Bone marrow (tissue), 2 donors: ENCODE data around the gene DCLRE1B.

ENCODE experiments used
- DNase-seq, 2 donors: peaks; one replicate each; lab custom pipeline; 2025; lab: John Stamatoyannopoulos, UW

The DCLRE1B gene

GRCh38 chr1:113904674-113905434, at the start of gene DCLRE1B, which contains the start of gene AP4B1:
Gene DCLRE1B (plus strand): TSS chr1:113905326. CDS start chr1:113905587, 261 bp downstream.
Gene AP4B1 (minus strand): TSS chr1:113904799. CDS start chr1:113904717, 82 bp downstream.
- DNase-seq = peak; percentile 98 to 99

DNA sequence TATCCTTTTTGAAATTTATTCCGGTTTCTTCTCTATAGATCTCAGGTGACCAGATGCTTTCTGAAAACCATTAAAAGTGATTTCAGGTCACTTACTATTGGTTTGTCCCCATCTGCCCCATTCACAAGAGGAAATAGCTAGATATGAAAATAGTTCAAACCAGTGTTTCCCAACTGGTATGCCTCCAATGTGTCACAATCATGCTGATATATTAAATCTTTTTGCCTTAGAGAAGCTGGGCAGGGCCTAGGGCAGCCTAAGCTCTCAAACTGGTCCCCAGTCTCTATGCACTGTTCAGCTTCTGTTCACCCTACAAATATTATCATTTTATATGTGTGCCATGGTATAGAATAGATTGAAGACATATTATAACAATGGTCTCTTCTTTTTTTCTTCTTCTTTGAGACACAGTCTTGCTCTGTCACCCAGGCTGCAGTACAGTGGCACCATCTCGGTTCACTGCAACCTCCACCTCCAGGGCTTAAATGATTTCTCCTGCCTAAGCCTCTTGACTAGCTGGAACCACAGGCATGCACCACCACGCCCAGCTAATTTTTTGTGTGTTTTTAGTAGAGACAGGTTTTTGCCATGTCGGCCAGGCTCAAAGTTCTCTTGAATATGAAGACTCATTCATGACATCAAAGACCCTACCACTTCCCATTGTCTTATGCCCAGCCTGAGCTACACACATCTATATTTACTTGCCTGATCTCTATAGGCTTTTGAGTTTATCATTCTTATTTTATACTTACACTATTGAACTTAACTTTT, 49.3 kb upstream of the DCLRE1B start:
- no peak for DNase-seq

DNA sequence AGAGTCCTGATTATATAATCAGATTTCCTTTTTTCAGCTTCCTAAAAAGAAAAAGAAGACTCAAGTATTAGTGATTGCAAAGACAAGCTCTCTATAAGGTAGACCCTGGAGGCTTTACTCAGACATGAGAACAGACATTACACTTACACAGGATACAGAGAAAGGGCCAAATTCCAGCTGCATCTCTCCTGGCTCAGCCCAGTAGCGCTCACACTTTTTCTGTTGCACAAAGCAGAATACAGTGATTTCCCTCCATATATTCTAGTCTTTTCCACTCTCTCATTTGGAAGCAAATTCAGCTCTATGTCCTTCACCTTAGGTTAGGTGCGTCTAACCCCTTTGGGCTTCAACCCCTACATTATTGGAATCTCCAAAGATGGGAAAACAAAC, 48.7 kb upstream of the DCLRE1B start:
- DNase-seq = no peak

DNA sequence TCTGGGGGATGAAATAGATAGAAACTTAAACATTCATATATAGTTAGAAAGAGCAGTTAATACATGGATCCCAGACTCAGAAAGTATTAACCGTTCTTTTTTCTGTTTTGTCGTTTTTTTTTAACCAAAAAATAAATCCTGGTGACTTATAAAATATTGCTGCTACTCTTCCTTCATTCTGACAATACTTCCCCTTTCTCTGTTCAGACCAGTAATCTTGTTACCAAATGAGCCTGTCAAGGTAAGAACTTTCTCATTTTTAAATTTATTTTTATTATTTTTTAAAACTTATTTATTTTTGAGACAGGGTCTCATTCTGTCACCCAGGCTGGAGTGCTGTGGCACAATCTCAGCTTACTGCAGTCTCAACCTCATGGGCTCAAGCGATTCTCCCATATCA, 47.4 kb upstream of the DCLRE1B start:
- no peak for DNase-seq

GRCh38 chr1:113858418-113858817, 46.7 kb upstream of the DCLRE1B start:
- no peak for DNase-seq

GRCh38 chr1:113858982-113859381, 46.1 kb upstream of the DCLRE1B start:
- no peak for DNase-seq

DNA sequence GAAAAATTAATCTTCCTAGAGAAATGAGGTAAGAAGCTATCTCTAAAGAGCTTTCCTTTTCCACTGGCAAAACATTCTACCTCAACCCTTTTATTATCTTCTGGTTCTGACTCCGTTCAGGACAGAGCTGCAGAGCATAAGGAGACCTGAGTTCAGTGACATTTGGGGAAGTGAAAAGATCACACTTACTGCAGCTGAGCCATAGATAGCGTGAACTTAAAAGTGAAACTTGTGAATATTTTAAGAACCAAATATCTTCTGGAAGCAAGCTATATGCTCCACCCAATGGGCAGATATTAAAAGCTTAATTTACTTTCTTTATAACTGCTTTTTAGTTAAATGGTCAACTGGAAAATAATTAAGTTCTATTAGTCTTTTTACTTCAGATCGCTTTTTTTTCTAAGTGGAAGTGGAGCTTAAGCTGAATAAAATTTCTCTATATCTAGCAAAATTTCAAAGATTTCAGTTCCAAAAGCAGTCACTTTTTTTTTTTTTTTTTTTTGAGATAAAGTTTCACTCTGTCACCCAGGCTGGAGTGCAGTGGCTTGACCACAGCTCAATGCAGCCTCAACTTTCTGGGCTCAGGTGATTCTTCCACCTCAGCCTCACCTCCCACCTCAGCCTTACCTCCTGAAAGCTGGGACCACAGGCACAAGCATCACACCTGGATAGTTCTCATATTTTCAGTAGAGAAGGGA, 45.5 kb upstream of the DCLRE1B start:
- peak in 1 of 2 donors; percentile 83 for DNase-seq

- DNase-seq = no peak
These were observed 44.2 kb upstream of the DCLRE1B start for GRCh38 chr1:113860891-113861290.

GRCh38 chr1:113861641-113862040, 43.5 kb upstream of the DCLRE1B start:
- DNase-seq = no peak

GRCh38 chr1:113868387-113869083, 36.6 kb upstream of the DCLRE1B start:
- peak in 1 of 2 donors; percentile 22 for DNase-seq

DNA sequence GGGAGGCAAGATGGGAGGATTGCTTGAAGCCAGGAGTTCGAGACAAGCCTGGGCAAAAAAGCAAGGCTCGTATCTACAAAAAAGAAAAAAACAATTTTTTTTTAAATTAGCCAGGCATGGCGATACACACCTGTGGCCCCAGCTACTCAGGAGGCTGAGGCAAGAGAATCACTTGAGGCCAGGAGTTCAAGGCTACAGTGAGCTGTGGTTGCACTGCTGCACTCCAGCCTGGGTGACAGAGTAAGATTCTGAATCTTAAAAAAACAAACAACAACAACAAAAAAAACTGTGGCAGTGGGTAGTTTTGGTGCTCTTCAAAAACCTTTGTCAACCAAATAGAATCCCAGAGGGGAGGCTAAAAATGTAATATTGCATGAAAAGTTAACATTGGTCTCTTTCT, 34.3 kb upstream of the DCLRE1B start:
- DNase-seq = no peak

GRCh38 chr1:113871597-113872113, 33.5 kb upstream of the DCLRE1B start, which contains the start of gene PTPN22:
Gene PTPN22 (minus strand): TSS chr1:113871712.
- peak in 1 of 2 donors; percentile 93 for DNase-seq

DNA sequence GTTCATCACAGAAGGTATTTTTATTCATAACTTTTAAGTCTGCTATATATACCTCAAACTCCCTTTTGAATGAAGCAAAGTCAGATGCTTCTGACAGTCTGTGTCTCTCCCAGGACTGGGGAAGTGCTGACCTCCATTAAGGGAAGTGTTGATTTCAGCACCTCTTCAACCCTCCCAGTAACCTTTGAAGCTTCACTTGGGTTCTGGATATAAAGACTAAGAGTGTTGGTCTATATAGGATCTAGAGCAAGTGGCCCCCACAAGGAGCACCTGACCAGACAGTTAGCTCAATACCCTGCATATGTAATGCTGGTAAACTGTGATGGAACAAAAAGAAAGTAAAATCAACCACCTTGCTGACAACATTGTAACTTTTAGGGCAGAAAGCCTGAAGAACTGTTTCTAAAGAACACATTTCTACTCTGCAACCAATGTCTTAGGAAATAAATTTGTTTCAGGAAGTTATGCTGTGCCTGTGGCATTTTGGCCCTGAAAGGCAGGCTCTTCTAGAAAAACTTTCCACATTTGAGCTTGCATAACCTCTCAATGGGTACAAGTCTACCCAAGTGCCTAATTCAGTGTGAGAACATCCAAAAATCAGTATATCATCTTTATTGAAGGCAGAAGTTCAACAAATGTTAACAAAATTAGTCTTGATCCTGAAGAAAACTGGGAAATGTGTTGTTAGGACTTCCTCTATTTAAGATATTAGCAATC, 32.7 kb upstream of the DCLRE1B start:
- no peak for DNase-seq

- DNase-seq = peak in 1 of 2 donors; percentile 75
These were observed 30.9 kb upstream of the DCLRE1B start for GRCh38 chr1:113874012-113874879.

DNA sequence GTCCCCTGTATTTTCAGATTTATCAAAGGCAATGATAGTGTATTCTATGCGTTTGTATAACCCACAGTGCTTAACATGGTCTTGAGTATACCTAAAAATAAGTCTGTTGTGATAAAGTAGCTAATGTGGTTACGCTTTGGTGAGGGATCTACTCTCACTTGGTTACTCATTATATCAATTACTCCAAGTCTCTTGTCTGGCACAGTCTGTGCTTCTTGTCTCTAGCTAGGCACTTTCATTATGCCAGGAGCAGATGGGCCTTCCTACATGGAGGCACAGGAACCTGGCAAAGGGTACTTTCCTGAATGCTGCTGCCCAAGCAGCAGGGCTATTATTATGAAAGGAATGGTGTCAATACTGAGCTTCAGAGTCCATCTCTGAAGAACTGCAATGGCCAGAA, 29.4 kb upstream of the DCLRE1B start:
- no peak for DNase-seq

DNA sequence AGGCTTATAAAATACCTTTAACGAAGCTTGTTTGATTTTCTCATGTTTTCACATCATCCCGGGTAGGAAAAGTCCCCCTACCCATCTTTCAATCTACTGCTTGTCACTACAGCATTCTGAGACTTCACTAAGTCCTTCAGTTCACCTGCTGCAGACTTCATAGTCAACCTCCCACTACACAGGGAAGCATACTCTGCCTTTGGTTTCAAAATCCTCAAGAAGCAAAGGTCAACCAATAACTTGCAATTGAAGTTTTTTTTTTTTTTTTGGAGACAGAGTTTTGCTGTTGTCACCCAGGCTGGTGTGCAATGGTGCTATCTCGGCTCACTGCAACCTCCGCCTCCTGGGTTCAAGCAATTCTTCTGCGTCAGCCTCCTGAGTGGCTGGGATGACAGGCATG, 28.9 kb upstream of the DCLRE1B start:
- DNase-seq = no peak

DNA sequence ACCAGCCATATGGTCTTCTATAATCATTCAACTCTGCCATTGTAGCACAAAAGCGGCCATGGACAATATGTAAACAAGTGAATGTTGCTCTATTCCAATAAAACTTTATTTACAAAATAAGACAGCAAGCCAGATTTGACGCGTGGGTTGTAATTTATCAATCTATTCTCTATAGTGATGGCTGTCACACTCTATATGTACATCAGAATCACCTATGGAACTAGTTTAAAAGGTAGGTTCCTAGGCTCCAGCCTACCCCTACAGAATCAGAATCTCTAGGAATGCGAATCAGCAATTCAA, 25.4 kb upstream of the DCLRE1B start:
- DNase-seq = no peak

DNA sequence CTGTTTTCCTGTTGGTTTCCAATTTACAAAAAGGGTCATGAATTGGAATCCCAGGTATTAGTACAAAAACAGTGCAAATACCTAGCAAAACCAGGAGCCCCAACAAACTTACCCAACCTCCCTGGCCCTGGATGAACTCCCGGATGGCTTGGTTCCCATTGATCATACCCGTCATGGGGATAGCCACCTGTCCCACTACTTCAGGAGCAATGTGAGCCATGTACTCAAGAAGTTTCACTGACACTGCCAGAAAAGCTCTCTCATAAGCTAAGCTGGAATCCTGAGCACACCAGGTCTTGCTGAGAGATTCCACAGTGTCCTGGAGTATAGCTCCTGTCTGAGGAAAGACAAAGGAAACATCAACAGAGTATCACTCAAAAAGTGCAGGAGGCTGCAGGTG, 23.5 kb upstream of the DCLRE1B start:
- no peak for DNase-seq

DNA sequence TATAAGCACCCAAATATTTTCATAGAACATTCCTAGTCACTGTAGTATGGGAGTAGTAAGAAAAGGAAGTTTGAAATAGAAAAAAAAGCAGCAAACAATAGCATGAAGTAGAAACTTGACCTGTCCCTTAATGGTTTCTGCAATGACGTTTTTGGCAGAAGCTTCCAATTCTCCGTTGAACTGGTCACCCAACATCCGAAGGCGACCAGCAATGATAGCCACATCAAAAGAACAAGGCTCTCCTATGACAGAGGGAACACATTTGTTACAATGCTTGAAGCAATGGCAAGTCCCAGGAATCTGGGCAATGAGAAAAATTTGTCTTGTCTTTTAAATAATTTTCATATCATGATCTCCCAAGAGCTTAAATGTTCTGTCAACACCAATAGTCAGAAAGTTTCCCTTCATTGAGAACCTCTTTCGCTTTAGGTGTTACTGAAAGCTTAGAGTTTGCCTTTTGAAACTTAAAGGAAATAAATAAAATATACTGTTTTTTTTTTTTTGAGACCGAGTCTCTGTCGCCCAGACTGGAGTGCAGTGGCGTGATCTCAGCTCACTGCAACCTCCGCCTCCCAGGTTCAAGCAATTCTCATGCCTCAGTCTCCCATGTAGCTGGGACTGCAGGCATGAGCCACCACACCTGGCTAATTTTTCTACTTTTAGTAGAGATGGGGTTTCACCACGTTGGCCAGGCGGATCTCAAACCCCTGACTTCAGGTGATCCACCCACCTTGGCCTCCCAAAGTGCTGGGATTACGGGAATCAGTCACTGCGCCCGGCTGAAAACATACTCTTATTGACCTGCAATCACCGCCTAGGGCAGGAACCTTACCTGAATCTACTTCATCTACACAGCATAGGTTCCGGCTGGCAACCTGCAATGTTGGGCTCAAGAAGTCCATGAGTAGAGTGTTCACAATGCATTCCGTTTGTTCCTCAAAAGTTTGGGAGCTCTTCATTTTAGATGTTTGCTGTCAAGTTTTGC, 18.4 kb upstream of the DCLRE1B start:
- DNase-seq = no peak
